RPMI8226 (cell line): ENCODE measurements around the gene GATD1.
A peak's percentile ranks its signal among the peaks of the same experiment; 100 is the strongest.

Source experiments
- DNase-seq: peaks from one replicate; pipeline ENCODE4 v3.0.0-alpha.2; 2015

The GATD1 gene

GRCh38 chr11:794766-795633, 17.7 kb upstream of the GATD1 start:
- DNase-seq, result peak; percentile 54

- DNase-seq, result no peak
These were observed 16.9 kb upstream of the GATD1 start for GRCh38 chr11:794013-794765.

- no peak for DNase-seq
These were observed 16.3 kb upstream of the GATD1 start for GRCh38 chr11:793556-793955.

GRCh38 chr11:792873-793272, 15.6 kb upstream of the GATD1 start:
- no peak for DNase-seq

- DNase-seq, result no peak
These were observed 15.2 kb upstream of the GATD1 start for GRCh38 chr11:792535-792821.

- no peak for DNase-seq
These were observed 14.6 kb upstream of the GATD1 start for GRCh38 chr11:791658-792534.

- no peak for DNase-seq
These were observed 13.7 kb upstream of the GATD1 start for GRCh38 chr11:790721-791564.

- DNase-seq, result no peak
These were observed 12.7 kb upstream of the GATD1 start, which contains the start of gene CEND1 for GRCh38 chr11:789943-790342. CEND1 (minus strand) TSS chr11:790090; CDS start chr11:788576, 1,514 bp downstream.

GRCh38 chr11:788953-789940, 12.0 kb upstream of the GATD1 start:
- peak; percentile 76 for DNase-seq

- no peak for DNase-seq
These were observed 10.8 kb upstream of the GATD1 start for GRCh38 chr11:788009-788640.

- no peak for DNase-seq
These were observed 9.9 kb upstream of the GATD1 start for GRCh38 chr11:787084-787675.

- no peak for DNase-seq
These were observed 9.2 kb upstream of the GATD1 start for GRCh38 chr11:786235-787083.

GRCh38 chr11:783581-784015, 6.3 kb upstream of the GATD1 start:
- no peak for DNase-seq

- DNase-seq, result no peak
These were observed 5.2 kb upstream of the GATD1 start for GRCh38 chr11:782264-783174.

GRCh38 chr11:779955-780532, 2.8 kb upstream of the GATD1 start:
- DNase-seq, result no peak

- DNase-seq, result no peak
These were observed 2.0 kb upstream of the GATD1 start for GRCh38 chr11:778976-779954.
